GM19240 (cell line): Measurements from ENCODE around the gene E2F2.
"Not testable (repeated sequence)": the region's sequence is repeated elsewhere in the genome, so short reads cannot be mapped to it uniquely, and the experiment has no call there.

Experiments used
- DNase-seq: peaks from one replicate; pipeline ENCODE4 v3.0.0; 2011; ENCODE audit warnings: low spot score; ENCODE audit not compliant: insufficient read length

E2F2 gene

DNA sequence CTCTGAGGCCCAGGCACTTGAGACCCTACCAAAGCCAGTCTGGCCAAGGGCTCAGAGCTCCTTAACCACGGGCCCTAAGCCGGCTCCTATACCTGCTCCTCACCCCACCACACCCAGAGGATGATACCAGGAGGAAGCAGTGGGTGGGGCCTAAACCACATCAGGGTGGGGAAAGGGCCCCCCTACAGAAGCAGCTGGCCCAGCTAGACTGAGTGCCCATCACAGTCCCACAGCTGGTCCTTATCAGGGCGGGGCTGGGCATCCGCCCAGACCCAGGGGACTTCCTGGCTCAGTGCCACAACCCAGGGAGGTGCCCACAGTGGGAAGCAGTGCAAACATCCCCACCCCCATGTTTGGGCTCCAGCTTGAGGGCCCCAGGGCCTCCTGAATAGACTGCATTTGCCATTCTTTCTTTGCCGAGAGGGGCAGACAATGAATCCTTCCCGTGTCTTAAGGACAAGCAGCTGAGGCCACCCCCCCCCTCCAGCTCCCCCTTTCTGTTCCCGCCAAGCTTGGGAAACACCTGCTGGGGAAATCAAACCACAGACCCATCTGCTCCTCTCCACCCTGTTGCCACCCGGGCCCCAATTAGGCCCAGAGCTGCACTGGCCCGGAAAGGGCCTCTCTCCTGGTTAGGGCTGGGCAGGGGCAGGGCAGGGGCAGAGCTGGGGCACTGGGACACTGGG is 6.2 kb downstream of the E2F2 start:
- DNase-seq, result no peak

DNA sequence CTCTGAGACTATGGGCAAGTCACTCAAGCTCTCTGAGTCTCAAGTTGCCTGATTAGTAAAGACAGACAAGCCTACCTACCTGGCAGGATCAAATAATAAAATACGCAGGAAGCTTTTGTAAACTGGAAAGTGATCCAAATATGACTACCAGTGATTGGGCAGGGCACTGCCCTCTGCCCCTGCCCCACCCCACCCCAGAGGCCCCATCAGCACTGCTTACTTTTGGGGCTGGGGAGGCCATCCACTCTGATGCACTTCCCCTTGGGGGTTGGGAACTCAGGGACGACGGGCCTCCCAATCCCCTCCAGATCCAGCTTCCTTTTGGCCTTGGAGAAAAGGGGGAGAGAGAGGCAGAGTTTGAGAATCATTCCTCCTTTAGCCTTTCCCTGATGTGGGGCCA is 6.9 kb downstream of the E2F2 start:
- no peak for DNase-seq

DNA sequence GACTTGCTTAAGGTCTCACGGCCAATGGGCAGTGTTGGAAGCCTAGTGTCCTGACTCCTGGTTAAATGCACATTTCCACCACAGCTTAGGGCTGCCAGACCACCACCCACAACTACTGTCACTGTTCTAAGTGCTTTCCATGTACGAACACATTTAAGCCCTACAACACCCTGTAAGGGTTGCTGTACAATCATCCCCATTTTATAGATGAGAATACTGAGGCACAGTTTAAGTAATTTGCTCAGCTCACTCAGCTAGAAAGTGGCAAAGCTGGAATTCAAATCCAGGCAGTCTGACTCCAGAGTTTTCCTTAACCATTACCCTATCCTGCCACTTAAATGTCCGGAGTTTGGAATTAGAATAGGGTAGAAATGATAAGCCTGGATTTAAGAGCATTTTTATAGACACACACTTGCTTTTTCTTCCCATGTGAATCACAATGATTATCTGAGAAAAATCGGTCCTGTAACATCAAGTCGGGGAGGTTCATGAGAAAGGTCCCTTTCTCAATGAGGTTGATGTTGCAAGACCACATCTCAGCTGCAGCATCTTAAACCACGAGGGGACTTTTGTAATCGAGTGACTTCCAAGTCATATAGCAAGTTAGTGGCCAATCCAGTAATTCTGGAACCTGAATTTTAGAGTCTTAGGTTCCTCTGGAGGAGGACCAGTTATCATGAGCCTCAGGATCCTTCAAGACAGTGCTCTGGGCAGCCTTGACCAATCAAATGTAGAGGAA is 8.6 kb downstream of the E2F2 start:
- DNase-seq, result no peak

DNA sequence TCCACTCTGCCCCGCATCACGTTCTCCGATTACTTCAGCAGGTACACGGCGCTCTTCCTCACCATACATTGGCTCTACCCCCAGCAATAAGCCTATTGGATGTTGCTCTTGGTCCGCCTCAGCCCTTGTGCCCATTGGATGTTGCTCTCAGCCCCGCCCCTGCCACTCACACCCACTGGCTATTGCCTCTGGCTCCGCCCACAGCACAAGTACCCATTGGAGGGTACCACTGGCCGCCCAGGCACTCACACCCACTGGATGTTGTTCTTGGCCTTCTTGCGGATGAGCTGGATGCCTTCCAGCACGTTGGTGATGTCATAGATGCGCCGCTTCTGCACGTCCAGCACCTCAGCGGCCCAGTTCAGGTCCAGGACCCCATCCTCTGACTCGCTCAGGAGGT is 9.4 kb downstream of the E2F2 start:
- no peak for DNase-seq

DNA sequence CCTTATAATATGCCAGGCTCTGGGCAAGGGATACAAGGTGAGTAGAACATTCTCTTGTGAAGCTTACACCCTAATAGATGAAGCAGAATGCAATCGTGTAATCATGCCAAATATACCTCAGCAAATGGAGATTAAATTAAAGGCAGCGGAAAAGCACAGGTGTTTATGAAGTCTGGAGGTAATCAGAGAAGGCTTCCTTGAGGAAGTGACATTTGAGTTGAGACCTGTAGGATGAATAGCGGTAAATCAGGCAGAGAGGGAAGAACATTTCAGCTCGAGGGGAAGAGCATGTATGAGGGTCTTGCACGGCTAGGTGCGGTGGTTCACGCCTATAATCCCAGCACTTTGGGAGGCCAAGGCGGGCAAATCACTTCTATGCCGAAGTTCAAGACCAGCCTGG is 13.5 kb downstream of the E2F2 start:
- DNase-seq, result no peak

DNA sequence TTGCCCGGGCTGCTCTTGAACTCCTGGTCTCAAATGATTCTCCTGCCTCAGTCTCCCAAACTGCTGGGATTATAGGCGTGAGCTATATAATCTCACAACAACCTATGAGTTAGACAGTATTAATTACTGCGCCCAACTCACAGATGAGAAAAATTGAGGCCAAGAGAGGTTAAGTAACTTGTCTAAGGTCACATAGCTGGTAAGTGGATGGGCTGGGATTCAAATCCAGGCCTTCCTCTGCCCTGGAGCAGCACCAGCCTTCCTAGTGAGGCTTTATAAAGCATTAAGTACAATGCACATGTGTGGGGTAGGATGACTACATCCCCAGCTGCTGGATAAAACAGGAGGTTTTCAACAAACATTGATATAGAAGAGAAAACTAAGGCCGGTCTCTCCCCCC is 15.1 kb downstream of the E2F2 start:
- DNase-seq, result no peak

DNA sequence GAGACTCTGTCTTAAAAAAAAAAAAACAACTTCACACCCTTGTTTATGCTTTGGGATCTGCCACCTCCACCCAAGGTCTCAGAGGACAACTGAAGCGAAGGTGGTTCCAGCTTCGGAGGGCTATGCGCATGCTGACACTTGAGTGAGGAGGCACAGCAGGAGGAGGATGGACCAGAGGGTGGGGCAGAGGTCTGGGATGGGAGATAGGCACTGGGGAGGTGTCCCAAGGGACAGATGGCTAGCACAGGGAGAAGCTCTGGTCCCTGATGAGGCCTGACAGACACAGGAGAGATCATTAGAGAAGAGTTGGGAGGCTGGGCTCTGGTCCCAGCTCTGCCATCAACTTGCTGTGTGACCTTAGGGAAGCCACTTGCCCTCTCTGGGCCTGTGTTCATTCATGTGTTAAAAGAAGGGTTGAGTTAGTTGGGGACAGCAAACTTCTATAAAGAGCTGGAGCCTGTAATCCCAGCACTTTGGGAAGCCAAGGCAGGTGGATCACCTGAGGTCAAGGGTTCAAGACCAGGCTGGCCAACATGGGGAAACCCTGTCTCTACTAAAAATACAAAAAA is 16.8 kb downstream of the E2F2 start:
- DNase-seq, result no peak

DNA sequence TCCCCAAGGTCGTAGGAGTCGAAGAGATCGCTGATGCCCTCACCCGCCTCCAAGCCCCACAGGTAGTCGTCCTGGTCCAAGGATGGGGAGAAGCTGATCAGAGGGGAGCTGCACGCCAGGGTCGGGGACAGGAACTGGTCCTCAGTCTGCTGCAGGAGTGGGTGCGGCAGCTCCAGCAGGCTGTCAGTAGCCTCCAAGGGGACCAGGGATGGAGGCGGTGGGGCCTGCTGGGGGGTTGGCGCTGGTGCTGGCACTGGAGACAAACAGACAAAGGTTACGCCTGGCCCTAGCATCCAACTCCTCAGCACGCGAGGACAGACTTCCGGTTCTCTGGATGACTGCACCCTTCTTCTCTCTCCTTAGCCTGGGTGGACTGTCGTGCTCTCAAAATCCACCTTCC is 21.1 kb downstream of the E2F2 start:
- no peak for DNase-seq

DNA sequence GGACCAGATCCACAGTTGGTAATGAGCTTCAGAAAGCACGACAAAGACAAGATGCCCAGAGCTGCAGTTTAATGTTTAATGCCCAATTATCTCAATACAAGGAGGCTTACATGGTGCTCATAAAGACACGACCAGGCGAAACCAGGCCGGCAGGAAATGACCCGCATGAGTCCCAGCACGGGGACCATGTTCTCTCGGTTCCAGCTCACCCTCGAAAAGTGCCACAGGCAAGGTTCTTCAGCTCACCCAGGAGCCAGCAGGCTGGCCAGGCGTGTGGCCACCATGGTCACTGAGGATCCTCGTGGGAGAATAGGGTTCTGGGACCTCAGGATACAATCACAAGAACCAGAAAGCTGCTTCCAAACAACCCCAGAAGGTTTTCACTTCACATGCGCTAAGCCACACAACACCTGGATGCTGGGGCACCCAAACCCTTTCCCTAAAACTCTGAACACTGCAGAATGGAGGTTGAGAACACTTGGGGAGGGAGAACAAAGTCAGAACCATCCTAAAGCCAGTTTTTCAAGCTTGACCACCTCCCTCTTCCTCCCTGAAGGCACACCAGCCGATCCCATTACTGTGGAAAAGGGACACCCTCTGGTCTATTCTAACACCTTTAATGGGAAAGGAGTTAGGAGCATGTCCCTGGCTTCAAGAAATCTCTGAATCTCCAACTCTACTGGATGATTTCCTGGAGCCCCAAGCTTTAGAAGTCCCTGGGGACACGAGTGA is 24.5 kb downstream of the E2F2 start:
- no peak for DNase-seq

DNA sequence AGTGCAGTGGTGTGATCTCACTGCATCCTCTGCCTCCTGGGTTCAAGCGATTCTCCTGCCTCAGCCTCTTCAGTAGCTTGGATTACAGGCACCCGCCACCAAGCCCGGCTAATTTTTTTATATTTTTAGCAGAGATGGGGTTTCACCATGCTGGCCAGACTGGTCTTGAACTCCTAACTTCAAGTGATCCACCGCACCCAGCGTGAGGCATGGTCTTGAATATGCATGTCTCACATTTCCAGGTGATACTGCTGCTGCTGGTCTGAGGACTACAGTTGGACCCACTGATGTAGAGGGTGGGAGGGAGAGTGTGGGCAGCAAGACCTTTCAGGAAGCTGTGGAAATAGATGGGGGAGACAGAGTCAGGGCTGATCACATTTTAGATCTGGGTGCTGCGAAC is 25.2 kb downstream of the E2F2 start:
- no peak for DNase-seq

DNA sequence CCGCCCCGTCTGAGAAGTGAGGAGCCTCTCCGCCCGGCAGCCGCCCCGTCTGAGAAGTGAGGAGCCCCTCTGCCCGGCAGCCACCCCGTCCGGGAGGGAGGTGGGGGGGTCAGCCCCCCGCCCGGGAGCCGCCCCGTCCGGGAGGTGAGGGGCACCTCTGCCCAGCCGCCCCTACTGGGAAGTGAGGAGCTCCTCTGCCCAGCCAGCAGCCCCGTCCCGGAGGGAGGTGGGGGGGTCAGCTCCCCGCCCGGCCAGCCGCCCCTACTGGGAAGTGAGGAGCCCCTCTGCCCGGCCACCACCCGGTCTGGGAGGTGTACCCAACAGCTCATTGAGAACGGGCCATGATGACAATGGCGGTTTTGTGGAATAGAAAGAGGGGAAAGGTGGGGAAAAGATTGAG is 26.9 kb downstream of the E2F2 start:
- DNase-seq, result not testable (repeated sequence)

DNA sequence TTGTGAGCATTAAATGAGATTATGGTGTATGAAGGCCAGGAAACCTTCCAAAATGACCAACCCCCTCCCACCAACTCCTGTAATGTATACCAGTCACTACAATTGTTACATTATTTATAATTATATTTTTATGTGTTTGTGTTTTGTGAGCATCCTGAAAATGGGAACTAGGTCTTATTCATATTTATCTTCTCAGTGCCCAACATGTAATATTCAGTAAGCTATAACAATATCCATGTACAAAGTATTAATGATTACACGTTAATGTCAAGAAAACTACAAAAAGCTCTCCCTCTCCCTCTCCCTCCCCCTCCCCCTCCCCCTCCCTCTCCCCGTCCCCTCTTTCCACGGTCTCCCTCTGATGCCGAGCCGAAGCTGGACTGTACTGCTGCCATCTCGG is 28.1 kb downstream of the E2F2 start:
- no peak for DNase-seq

DNA sequence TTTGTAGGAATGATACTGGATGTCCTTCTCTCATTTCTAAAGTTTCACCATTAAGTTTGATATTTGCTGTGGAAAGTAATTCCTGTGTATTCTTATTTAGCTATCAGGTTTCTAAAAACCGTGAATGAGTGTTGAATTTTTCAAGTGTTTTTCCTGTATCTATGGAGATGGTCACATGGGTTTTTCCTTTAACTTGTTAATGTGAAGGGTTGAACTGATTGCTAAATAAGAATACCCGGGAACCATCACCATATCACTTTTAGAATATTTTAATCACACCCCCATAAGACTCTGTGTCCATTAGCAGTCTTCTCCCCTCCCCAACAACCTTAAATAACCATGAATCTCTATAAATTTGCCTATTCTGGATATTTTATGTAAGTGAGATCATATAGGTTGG is 30.6 kb downstream of the E2F2 start:
- no peak for DNase-seq

DNA sequence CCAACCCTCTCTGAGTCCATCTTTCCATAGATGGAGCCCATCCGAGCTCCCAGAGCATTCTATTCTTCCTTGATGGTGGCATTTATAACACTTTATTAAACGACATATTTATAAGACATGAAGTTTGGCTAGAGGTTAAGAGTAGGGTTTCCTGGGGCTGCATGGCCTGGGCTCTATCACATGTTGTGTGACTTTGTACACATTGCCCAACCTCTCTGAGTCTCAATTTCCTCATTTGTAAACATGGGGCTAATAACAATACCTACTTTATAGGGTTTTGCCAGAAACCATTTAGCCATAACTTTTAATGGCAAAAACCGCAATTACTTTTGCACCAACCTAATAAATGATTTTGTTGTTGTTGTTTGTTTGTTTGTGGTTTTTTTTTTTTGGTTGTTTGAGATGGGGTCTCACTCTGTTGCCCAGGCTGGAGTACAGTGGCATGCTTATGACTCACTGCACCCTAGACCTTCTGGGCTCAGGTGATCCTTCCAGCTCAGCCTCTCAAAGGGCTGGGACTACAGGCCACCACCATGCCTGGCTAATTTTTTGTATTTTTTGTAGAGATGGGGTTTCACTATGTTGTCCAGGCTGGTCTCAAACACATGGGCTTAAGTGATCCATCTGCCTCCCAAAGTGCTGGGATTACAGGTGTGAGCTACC is 33.1 kb downstream of the E2F2 start:
- DNase-seq, result no peak

DNA sequence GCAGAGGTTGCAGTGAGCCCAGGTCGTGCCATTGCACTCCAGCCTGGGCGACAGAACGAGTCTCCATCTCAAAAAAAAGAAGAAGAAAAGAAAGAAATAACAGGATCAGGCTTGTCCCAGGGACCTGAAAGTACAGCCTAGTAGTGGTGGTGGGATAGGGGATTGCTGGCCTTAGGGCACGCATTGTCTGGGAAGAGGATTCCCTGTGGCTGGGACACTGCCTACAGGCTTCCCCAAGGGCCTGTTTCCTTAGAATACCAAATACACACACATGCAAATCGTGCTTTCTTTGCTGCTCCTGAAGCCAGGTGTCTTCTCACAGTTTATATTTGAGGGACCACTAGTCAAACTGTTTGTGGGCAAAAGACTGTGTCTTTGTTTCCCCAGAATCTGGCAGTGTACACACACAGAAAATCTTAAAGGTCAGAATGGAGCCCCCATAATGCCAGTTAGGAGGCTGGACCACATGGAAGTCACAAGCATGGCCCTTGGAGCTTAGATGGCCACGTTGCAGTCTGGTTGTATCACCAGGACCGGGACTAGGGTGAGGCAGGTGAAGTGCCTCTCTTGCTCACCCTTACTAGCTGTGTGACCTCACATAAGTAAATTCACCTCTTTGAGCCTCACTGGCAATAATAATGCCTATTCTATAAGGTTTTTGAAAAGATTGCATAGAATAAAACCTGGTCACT is 34.4 kb downstream of the E2F2 start:
- no peak for DNase-seq

DNA sequence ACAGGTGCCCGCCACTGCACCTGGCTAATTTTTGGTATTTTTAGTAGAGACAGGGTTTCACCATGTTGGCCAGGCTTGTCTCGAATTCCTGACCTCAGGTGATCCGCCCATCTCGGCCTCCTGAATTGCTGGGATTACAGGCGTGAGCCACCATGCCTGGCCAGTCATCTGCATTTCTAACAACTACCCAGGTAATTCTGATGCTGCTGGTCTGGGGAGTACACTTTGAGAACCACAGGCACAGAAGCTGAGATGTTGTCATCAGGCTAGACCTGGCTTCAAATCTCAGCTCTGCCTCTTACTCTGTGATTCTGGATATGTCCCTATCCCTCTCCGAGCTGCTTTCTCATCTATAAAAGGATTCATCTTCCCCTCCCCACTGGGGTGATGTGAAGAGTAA is 36.2 kb downstream of the E2F2 start:
- DNase-seq, result not testable (repeated sequence)

DNA sequence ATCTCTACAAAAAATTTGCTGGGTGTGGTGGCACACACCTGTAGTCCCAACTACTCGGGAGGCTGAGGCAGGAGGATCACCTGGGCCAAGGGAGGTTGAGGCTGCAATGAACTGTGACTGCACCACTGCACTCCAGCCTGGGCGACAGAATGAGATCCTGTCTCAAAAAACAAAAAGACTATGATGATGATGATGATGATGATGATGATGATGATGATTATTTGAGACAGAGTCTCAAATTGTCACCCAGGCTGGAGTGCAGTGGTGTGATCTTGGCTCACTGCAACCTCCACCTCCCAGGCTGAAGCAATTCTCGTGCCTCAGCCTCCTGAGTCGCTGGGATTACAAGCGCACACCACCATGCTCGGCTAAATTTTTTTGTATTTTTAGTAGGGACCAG is 38.3 kb downstream of the E2F2 start:
- not testable (repeated sequence) for DNase-seq

DNA sequence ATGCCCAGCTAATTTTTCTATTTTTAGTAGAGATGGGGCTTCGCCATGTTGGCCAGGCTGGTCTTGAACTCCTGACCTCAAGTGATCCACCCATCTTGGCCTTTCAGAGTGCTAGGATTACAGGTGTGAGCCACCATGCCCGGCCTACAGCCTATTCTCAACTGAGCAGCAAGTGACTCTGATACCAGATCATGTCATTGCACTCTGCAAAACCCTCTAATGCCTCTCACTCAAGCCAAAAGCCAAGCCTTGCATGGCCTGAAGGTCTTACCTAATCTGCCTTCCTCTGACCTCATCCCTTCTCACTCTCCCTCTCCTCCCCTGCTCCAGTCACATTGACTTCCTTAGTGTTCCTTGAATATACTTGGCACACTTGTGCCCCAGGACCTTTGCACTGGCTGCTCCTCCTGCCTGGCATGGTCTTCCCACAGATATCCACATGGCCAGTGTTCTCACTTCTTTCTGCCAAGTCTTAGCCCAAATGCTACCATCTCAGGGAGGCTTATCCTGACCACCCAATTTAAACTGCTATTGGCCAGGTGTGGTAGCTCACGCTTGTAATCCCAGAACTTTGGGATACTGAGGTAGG is 38.8 kb downstream of the E2F2 start:
- DNase-seq, result no peak

DNA sequence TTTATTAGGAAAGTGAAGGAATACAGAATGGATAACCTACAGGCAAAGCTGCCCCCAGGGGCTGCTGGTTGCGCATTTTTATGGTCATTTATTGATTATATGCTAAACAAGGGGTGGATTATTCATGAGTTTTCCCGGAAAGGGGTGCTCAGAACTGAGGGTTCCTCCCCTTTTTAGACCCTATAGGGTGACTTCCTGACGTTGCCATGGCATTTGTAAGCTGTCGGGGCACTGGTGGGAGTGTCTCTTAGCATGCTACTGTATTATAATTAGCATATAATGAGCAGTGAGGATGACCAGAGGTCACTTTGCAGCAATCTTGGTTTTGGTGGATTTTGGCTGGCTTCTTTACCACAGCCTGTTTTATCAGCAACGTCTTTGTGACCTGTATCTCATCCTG is 41.2 kb downstream of the E2F2 start:
- no peak for DNase-seq

DNA sequence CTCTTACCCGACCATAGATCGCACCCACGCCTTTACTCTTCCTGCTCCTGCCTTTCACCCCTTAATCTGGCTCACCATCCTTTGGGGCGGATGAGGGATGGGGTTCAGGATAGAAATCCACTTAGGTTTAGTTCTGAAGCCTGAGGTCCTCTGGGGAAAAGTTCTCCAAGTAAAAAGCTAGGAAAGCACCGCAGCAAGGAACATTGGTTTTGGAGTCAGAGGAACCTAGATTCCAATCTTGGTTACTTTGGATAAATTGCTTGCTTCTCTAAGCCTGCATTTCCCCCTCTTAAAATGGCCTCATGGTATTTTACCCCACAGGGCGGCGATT is 46.1 kb downstream of the E2F2 start:
- no peak for DNase-seq
